K562 (cell line): ENCODE data around the gene TBL1X. TPM values are rescaled to one million over a fixed set of nuclear protein-coding genes. Genes with fewer than 3 reads are reported as not detected.

Source experiments
- ATAC-seq: fragments of 200-7000 bp; cut with Tn5 transposase; 3 replicates; pipeline ENCODE4 v1.9.1; 2020; ENCODE audit warnings: moderate library complexity
- BruUV-seq: library from RNA; stranded (reverse); fragments of 400-500 nt; replicated peaks from 2 replicates; lab custom pipeline; 2021; lab: Mats Ljungman, UMichigan
- CTCF ChIA-PET: fragments of 300-600 bp; formaldehyde crosslinking; extraction: SDS; loops from one replicate; lab custom pipeline; 2021; ENCODE audit warnings: low intra/inter-chr PET ratio; lab: Yijun Ruan, JAX
- POLR2A ChIA-PET: fragments of 300-600, 350-650 bp; sonication (Branson Sonifier 250); formaldehyde crosslinking; extraction: SDS; loops from one replicate; lab custom pipeline; 2021; ENCODE audit warnings: antibody characterized with exemption, inconsistent platforms; lab: Yijun Ruan, JAX
- DNase-seq, 4 experiments: peaks; one replicate each; pipeline versions ENCODE4 v3.0.0 to v3.0.0-alpha.2; 2011 to 2018; ENCODE audit warnings: low spot score in 3 of 4, mixed read lengths in 3 of 4; ENCODE audit errors: extremely low read depth in 1 of 4
- FAIRE-seq: peaks from 2 replicates; lab custom pipeline; 2011; peaks lifted over from hg19 to GRCh38; lab: Jason Lieb, UNC
- H2AFZ ChIP-seq: 2 replicates; pipeline ENCODE4 v1.6.0; 2011; ENCODE audit warnings: low read depth, low read length, control low read depth, inconsistent platforms
- H3K27ac ChIP-seq: fragments of 200-600 bp; 3 replicates; pipeline ENCODE4 v1.8.0; 2011; ENCODE audit warnings: low read depth, mild to moderate bottlenecking, control low read depth, inconsistent platforms, low read length, moderate library complexity, mixed read lengths; ENCODE audit errors: extremely low read depth
- H3K27me3 ChIP-seq, 2 experiments: fragments of 300-600 bp in 1 of 2; 2 replicates in 1 of 2; 3 replicates in 1 of 2; pipeline versions ENCODE4 v1.6.0 to v1.8.0; 2011; ENCODE audit warnings: inconsistent platforms in 2 of 2, low read length in 2 of 2, mild to moderate bottlenecking in 1 of 2, mixed read lengths in 1 of 2, moderate library complexity in 1 of 2; ENCODE audit not compliant: control insufficient read depth in 2 of 2, insufficient read depth in 2 of 2
- H3K36me3 ChIP-seq: fragments of 300-600 bp; 3 replicates; pipeline ENCODE4 v1.8.0; 2011; ENCODE audit warnings: mild to moderate bottlenecking, low read length, inconsistent platforms; ENCODE audit not compliant: control insufficient read depth, insufficient read depth
- H3K4me1 ChIP-seq, 2 experiments: fragments of 200-600 bp in 1 of 2; replicated peaks in 1 of 2; 2 replicates in 1 of 2; 3 replicates in 1 of 2; pipeline versions ENCODE4 v1.5.1 to v1.8.0; 2011; ENCODE audit warnings: inconsistent platforms in 2 of 2, low read length in 2 of 2, mild to moderate bottlenecking in 1 of 2, mixed read lengths in 1 of 2, moderate library complexity in 1 of 2; ENCODE audit not compliant: control insufficient read depth in 2 of 2, insufficient read depth in 2 of 2
- H3K4me2 ChIP-seq: 2 replicates; pipeline ENCODE4 v1.6.1; 2011; ENCODE audit warnings: low read length, control low read depth, inconsistent platforms, mixed read lengths; ENCODE audit not compliant: insufficient read depth
- H3K4me3 ChIP-seq: fragments of 200-600 bp; sonication (generic), shearing (Covaris generic); 2 replicates; pipeline ENCODE4 v1.5.1; 2016; ENCODE audit warnings: control low read depth, inconsistent platforms
- H3K79me2 ChIP-seq: fragments of 200-600 bp; 3 replicates; pipeline ENCODE4 v1.8.0; 2011; ENCODE audit warnings: low read length, inconsistent platforms; ENCODE audit not compliant: control insufficient read depth, insufficient read depth
- H3K9ac ChIP-seq, 2 experiments: 2 replicates each; pipeline versions ENCODE4 v1.6.0 to v1.6.1; 2011; ENCODE audit warnings: low read depth in 2 of 2, low read length in 2 of 2, control low read depth in 1 of 2, inconsistent platforms in 1 of 2, mild to moderate bottlenecking in 1 of 2, mixed read lengths in 1 of 2; ENCODE audit not compliant: insufficient read depth in 1 of 2
- H3K9me1 ChIP-seq: one replicate; pipeline ENCODE4 v1.6.0; 2011; ENCODE audit warnings: inconsistent platforms, mild to moderate bottlenecking, low read length, moderate library complexity; ENCODE audit not compliant: control insufficient read depth, insufficient read depth
- H3K9me3 ChIP-seq: replicated peaks from 2 replicates; pipeline ENCODE4 v1.5.1; 2011; ENCODE audit warnings: low read depth, low read length, inconsistent platforms; ENCODE audit not compliant: control insufficient read depth, insufficient read depth
- H4K20me1 ChIP-seq: replicated peaks from 2 replicates; pipeline ENCODE4 v1.6.1; 2011; ENCODE audit warnings: low read length, inconsistent platforms, mixed read lengths; ENCODE audit not compliant: control insufficient read depth, insufficient read depth
- HDAC6 ChIP-seq: IDR thresholded peaks from 2 replicates; pipeline ENCODE4 v1.6.1; 2012; ENCODE audit warnings: low read depth, mild to moderate bottlenecking, control low read depth, inconsistent platforms, low read length, moderate library complexity
- MEIS2 ChIP-seq: fragments of 450-650 bp; IDR thresholded peaks from 2 replicates; pipeline ENCODE4 v1.6.1; 2014; ENCODE audit warnings: mild to moderate bottlenecking; ENCODE audit not compliant: partially characterized antibody
- PBX2 ChIP-seq, 2 experiments: IDR thresholded peaks in 1 of 2; conservative IDR thresholded peaks in 1 of 2; 2 replicates each; pipeline ENCODE4 v1.6.1; 2016; ENCODE audit warnings: low read depth in 2 of 2, mild to moderate bottlenecking in 1 of 2, missing compliant biosample characterization in 1 of 2, missing genetic modification characterization in 1 of 2, moderate library complexity in 1 of 2
- WGBS: fragments of 100-300 bp; shearing (Covaris generic); methylation state at CpG from one replicate; pipeline ENCODE4 v1.1.6; 2016; ENCODE audit warnings: low coverage, mixed read lengths; ENCODE audit not compliant: insufficient coverage; ENCODE audit errors: missing lambda C conversion rate; 5-methylcytosine and 5-hydroxymethylcytosine counted together
- in situ Hi-C: fragments of 300-500 bp; cut with MboI; formaldehyde crosslinking; loops from 4 replicates; pipeline ENCODE4 v1.15.0; 2018; ENCODE audit warnings: inconsistent platforms, mixed read lengths
- intact Hi-C: fragments of 100-400 bp; cut with micrococcal nuclease; formaldehyde crosslinking; loops from 2 replicates; pipeline ENCODE4 v1.14.2; 2022
- polyA plus RNA-seq, 8 experiments: library from polyadenylated mRNA; depleted of rRNA in 4 of 8; stranded (reverse) in 5 of 8; unstranded in 3 of 8; fragments of >200 nt; fragmentation: Nextera tagmentation in 2 of 8; fragmentation: Illumina TruSeq in 1 of 8; extraction: Ambion mirVana in 2 of 8; extraction: Trizol in 1 of 8; gene quantifications; 2 replicates each; pipeline versions ENCODE4 v1.2.1 to v1.2.3, GENCODE V29; 2011 to 2014; ENCODE audit warnings: inconsistent platforms in 1 of 8, missing spikeins in 1 of 8
- total RNA-seq, 7 experiments: library from RNA; depleted of rRNA in 6 of 7; stranded (reverse); fragments of >200 nt in 6 of 7; fragmentation: Illumina TruSeq in 2 of 7; extraction: Trizol in 2 of 7; gene quantifications; 2 replicates each; pipeline versions ENCODE4 v1.2.1 to v1.2.3, GENCODE V29; 2011 to 2021; ENCODE audit warnings: low replicate concordance in 1 of 7

TBL1X gene
- total and polyA plus RNA-seq, 9 of the 15 experiments (the other 6 are each of a cell fraction or from before 2014, with no cell fraction given) = 6.0 to 49.6 (median 19.7) TPM

- CTCF ChIA-PET = no interaction called here
- FAIRE-seq (peak; percentile 15), ATAC-seq (peak; percentile 24; the same call in 1 of the 3 replicates), DNase-seq (no peak)
- no TSS peak for BruUV-seq
- H3K36me3 ChIP-seq = peaks cover 33% of the 10 kb centered on the region; the same call in 2 of the 3 replicates
- in situ Hi-C loops (no loop called here), intact Hi-C loops (no loop called here)
- TF ChIP-seq MEIS2 = peak; percentile 47
- TF ChIP-seq HDAC6 = no peak
- no peak for TF ChIP-seq PBX2 (CRISPR knock-in tag; IDR thresholded peaks at IDR 0.05; ENCODE audit: low read depth)
- peak; percentile 59 for TF ChIP-seq PBX2 (tag; conservative IDR thresholded peaks at IDR 0.05; ENCODE audit: low read depth)
- no peak overlapping the region for H2AFZ ChIP-seq
- no peak overlapping the region for H3K4me3 ChIP-seq
- H3K27ac ChIP-seq = no peak overlapping the region
- peaks cover 10 to 28% of the 10 kb centered on the region in 2 experiments; a peak in 3 of 5 replicates for H3K4me1 ChIP-seq
- POLR2A ChIA-PET = interaction anchor here (0.5 to 1.1 kb wide), 2 partner anchors 12 to 51 kb away, joined by 3 read pairs; no protein-coding TSS in a partner anchor
- peak overlapping the region in 1 of 2 experiments; percentile 78; a peak in 1 of 4 replicates for H3K9ac ChIP-seq
- no peaks in the 10 kb centered on the region for H3K27me3 ChIP-seq
- peaks cover 63% of the 10 kb centered on the region for H3K79me2 ChIP-seq
- H4K20me1 ChIP-seq = peaks cover 16% of the 10 kb centered on the region
- H3K9me3 ChIP-seq = no peaks in the 10 kb centered on the region
- 51% methylated on average over 4 of the region's 5 CpGs for WGBS
- no peak overlapping the region for H3K4me2 ChIP-seq
- H3K9me1 ChIP-seq = peaks cover 2% of the 10 kb centered on the region
Observed at GRCh38 chrX:9498236-9498635, 33.4 kb downstream of the TBL1X start.
